Measurements from ENCODE around the gene TRIM37. TPM values are rescaled to one million over a fixed set of nuclear protein-coding genes. Genes with fewer than 3 reads are reported as not detected.

Gene TRIM37
- total and polyA plus RNA-seq, 4 donors = 5.4 to 12.9 (median 8.1) TPM

GRCh38 chr17:58996968-58997367, 109.7 kb downstream of the TRIM37 start (continued):
- TF ChIP-seq HNF4A (conservative IDR thresholded peaks at IDR 0.05) (peak; percentile 73 to 81), EGR1 (IDR thresholded peaks at IDR 0.05; ENCODE audit: low read depth in 2 of 2) (peak in 1 of 2 donors; percentile 76), YY1 (IDR thresholded peaks at IDR 0.05) (peak; percentile 31), FOXA1 (IDR thresholded peaks at IDR 0.05) (no peak), CTCF (IDR thresholded peaks at IDR 0.05; ENCODE audit: low read depth, low read length, missing input control) (no peak)

GRCh38 chr17:58995247-58995940, 111.3 kb downstream of the TRIM37 start:
- Histone ChIP-seq H3K9ac (ENCODE audit: low read depth in 1 of 2, low read length in 2 of 2) (no peak overlapping the region), H3K27ac (ENCODE audit: low read depth in 1 of 2, low read length in 2 of 2) (no peak overlapping the region), H3K9me3 (ENCODE audit: control insufficient read depth in 4 of 4, low read length in 3 of 4) (no peaks in the 10 kb centered on the region), H3K36me3 (ENCODE audit: control insufficient read depth in 4 of 4, insufficient read depth in 3 of 4, low read depth in 1 of 4, low read length in 3 of 4) (no peaks in the 10 kb centered on the region), H3K27me3 (ENCODE audit: control insufficient read depth in 4 of 4, insufficient read depth in 4 of 4, low read length in 3 of 4) (no peaks in the 10 kb centered on the region), H3K4me3 (ENCODE audit: low read depth in 1 of 3, low read length in 3 of 3) (no peak overlapping the region), H3K4me1 (ENCODE audit: control insufficient read depth in 4 of 4, insufficient read depth in 4 of 4, low read length in 3 of 4) (peaks cover 2 to 31% (median 24%) of the 10 kb centered on the region in 4 donors)
- WGBS = 98% methylated on average over 7 of the region's 7 CpGs
- no peak for TF ChIP-seq REST (IDR thresholded peaks at IDR 0.05)
- no peak for TF ChIP-seq MAX (IDR thresholded peaks at IDR 0.05)
- TF ChIP-seq FOXA2 (IDR thresholded peaks at IDR 0.05) = no peak
- no peak for TF ChIP-seq ZBTB33 (IDR thresholded peaks at IDR 0.05)
- no peak for TF ChIP-seq FOXA1 (IDR thresholded peaks at IDR 0.05)
- no peak for TF ChIP-seq CTCF (IDR thresholded peaks at IDR 0.05; ENCODE audit: low read depth, low read length, missing input control)
- TF ChIP-seq SP1 (IDR thresholded peaks at IDR 0.05) = no peak
- no peak for TF ChIP-seq HNF4G (IDR thresholded peaks at IDR 0.05)
- TF ChIP-seq YY1 (IDR thresholded peaks at IDR 0.05) = no peak
- TF ChIP-seq RAD21 (IDR thresholded peaks at IDR 0.05) = no peak
- no peak for TF ChIP-seq EGR1 (IDR thresholded peaks at IDR 0.05; ENCODE audit: low read depth in 2 of 2)
- TF ChIP-seq RXRA (IDR thresholded peaks at IDR 0.05) = no peak
- no peak for TF ChIP-seq ATF3 (IDR thresholded peaks at IDR 0.05)
- no peak for TF ChIP-seq GABPA (IDR thresholded peaks at IDR 0.05 in 1 of 2, conservative IDR thresholded peaks at IDR 0.05 in 1 of 2)
- no peak for DNase-seq (ENCODE audit: low spot score)

Measured in liver (tissue), 9 donors.